Peyer's patch (tissue), 4 donors: ENCODE results near the gene SLC27A4. TPM values are rescaled to one million over a fixed set of nuclear protein-coding genes. Genes with fewer than 3 reads are reported as not detected.

Experiments
- DNase-seq, 3 donors: peaks; one replicate each; pipeline ENCODE4 v3.0.0-alpha.2; 2017 to 2019
- H3K27ac ChIP-seq, 4 donors: fragments of 200-600 bp; sonication (generic); one replicate each; pipeline ENCODE4 v1.5.1; 2016 to 2019
- H3K27me3 ChIP-seq, 2 donors: fragments of 200-600 bp; sonication (generic); one replicate each; pipeline ENCODE4 v1.5.1; 2019
- H3K36me3 ChIP-seq, 3 donors: fragments of 200-600 bp; sonication (generic); one replicate each; pipeline ENCODE4 v1.5.1; 2016 to 2019
- H3K4me1 ChIP-seq, 4 donors: fragments of 200-600 bp; sonication (generic); one replicate each; pipeline ENCODE4 v1.5.1; 2016 to 2019
- H3K4me3 ChIP-seq, 4 donors: fragments of 200-600 bp; sonication (generic); 1 replicate in 3 of 4; 2 replicates in 1 of 4; pipeline ENCODE4 v1.5.1; 2016 to 2019; ENCODE audit warnings: mild to moderate bottlenecking in 1 of 4
- H3K9me3 ChIP-seq, 4 donors: fragments of 200-600 bp; sonication (generic); one replicate each; pipeline ENCODE4 v1.5.1; 2016 to 2019; ENCODE audit warnings: mild to moderate bottlenecking in 1 of 4
- CTCF ChIP-seq, 6 experiments: fragments of 450-650 bp in 4 of 6; fragments of 200-600 bp in 2 of 6; sonication (generic) in 1 of 6; IDR thresholded peaks; one replicate each; pipeline ENCODE4 v1.5.1; 2017 to 2019; ENCODE audit warnings: antibody characterized with exemption in 6 of 6, mild to moderate bottlenecking in 3 of 6, moderate library complexity in 1 of 6
- POLR2A ChIP-seq, 2 donors: fragments of 450-650 bp; IDR thresholded peaks; one replicate each; pipeline ENCODE4 v1.5.1; 2017; ENCODE audit warnings: antibody characterized with exemption in 2 of 2, mild to moderate bottlenecking in 2 of 2, moderate library complexity in 2 of 2
- total RNA-seq, 4 donors: library from RNA; depleted of rRNA; stranded (reverse); fragments of >200 nt; gene quantifications; one replicate each; pipeline ENCODE4 v1.1.0, GENCODE V29; 2016

Gene SLC27A4
- total RNA-seq, 4 donors from 2014 or later: 28.1 to 312 (median 149) TPM

GRCh38 chr9:128409978-128410377 lies 69.7 kb downstream of the SLC27A4 start:
- H3K36me3 ChIP-seq: no peaks in the 10 kb centered on the region
- DNase-seq: no peak
- TF ChIP-seq CTCF (IDR thresholded peaks at IDR 0.05) (peak in 1 of 6 experiments; percentile 12), POLR2A (IDR thresholded peaks at IDR 0.05) (no peak)
- H3K4me1 ChIP-seq: no peaks in the 10 kb centered on the region
- H3K4me3 ChIP-seq: no peak overlapping the region
- no peak overlapping the region for H3K27ac ChIP-seq
- no peaks in the 10 kb centered on the region for H3K9me3 ChIP-seq
- no peaks in the 10 kb centered on the region for H3K27me3 ChIP-seq

Other genes with a start within 250 kb of the SLC27A4 start
- gene PTGES2, start 212.8 kb upstream of the SLC27A4 start, total RNA-seq: 100 to 1,000 TPM; 123 to 193 (median 168) TPM
- 100 to 1,000 TPM in 1 of 4 donors, 10 to 100 TPM in 2, 1 to 10 TPM in 1; 1.9 to 191 (median 37.1) TPM for gene LCN2, start 191.1 kb upstream of the SLC27A4 start, total RNA-seq
- gene BBLN, start 180.3 kb upstream of the SLC27A4 start, total RNA-seq: 10 to 100 TPM; 38.8 to 93.7 (median 70.2) TPM
- 100 to 1,000 TPM in 2 of 4 donors, 10 to 100 TPM in 2; 52.2 to 144 (median 95.3) TPM for gene CIZ1, start 149.0 kb upstream of the SLC27A4 start, total RNA-seq
- 10 to 100 TPM; 14.5 to 85.8 (median 54.4) TPM for gene DNM1, start 137.1 kb upstream of the SLC27A4 start, total RNA-seq
- gene GOLGA2, start 64.5 kb upstream of the SLC27A4 start, total RNA-seq: 10 to 100 TPM; 45.7 to 96.7 (median 92.5) TPM
- gene SWI5, start 64.3 kb upstream of the SLC27A4 start, total RNA-seq: 10 to 100 TPM; 18.3 to 27.2 (median 23.5) TPM
- 10 to 100 TPM; 11.7 to 42.9 (median 17.4) TPM for gene TRUB2, start 18.1 kb upstream of the SLC27A4 start, total RNA-seq
- gene COQ4, start 17.7 kb upstream of the SLC27A4 start, total RNA-seq: 100 to 1,000 TPM in 3 of 4 donors, 10 to 100 TPM in 1; 65.2 to 191 (median 132) TPM
- gene URM1, start 30.8 kb downstream of the SLC27A4 start, total RNA-seq: 10 to 100 TPM; 24.9 to 47.7 (median 42.4) TPM
- 10 to 100 TPM in 1 of 4 donors, 1 to 10 TPM in 3; 3.3 to 16.5 (median 5.9) TPM for gene CERCAM, start 80.3 kb downstream of the SLC27A4 start, total RNA-seq
- 10 to 100 TPM in 3 of 4 donors, 1 to 10 TPM in 1; 8.4 to 83.3 (median 25.7) TPM for gene ODF2, start 115.5 kb downstream of the SLC27A4 start, total RNA-seq
- gene GLE1, start 164.2 kb downstream of the SLC27A4 start, total RNA-seq: 10 to 100 TPM; 27.0 to 55.3 (median 28.3) TPM
- 100 to 1,000 TPM; 251 to 586 (median 269) TPM for gene SPTAN1, start 212.1 kb downstream of the SLC27A4 start, total RNA-seq